HG03469 (cell line): ENCODE measurements around the gene QPRT.
"Not testable (repeated sequence)": the region's sequence is repeated elsewhere in the genome, so short reads cannot be mapped to it uniquely, and the experiment has no call there.

Experiments
- ATAC-seq: cut with Tn5 transposase; IDR thresholded peaks from one replicate; pipeline ENCODE4 v1.9.1; 2021; ENCODE audit warnings: mild to moderate bottlenecking, moderate library complexity, moderate number of reproducible peaks; ENCODE audit not compliant: unreplicated experiment

QPRT gene

GRCh38 chr16:29689490-29690351 lies 10.7 kb downstream of the QPRT start:
- ATAC-seq, result not testable (repeated sequence)

GRCh38 chr16:29692606-29693005 lies 13.6 kb downstream of the QPRT start:
- ATAC-seq, result not testable (repeated sequence)

- no peak for ATAC-seq
Observed at GRCh38 chr16:29694384-29695195, 15.6 kb downstream of the QPRT start.

- not testable (repeated sequence) for ATAC-seq
Observed at GRCh38 chr16:29695675-29696074, 16.7 kb downstream of the QPRT start.

- no peak for ATAC-seq
Observed at GRCh38 chr16:29696881-29697331, 17.9 kb downstream of the QPRT start.

GRCh38 chr16:29697391-29697790 lies 18.4 kb downstream of the QPRT start:
- no peak for ATAC-seq

- ATAC-seq, result no peak
Observed at GRCh38 chr16:29698042-29698441, 19.1 kb downstream of the QPRT start.

- ATAC-seq, result no peak
Observed at GRCh38 chr16:29698484-29699323, 19.7 kb downstream of the QPRT start.

GRCh38 chr16:29699324-29700219 lies 20.6 kb downstream of the QPRT start:
- ATAC-seq, result no peak

- no peak for ATAC-seq
Observed at GRCh38 chr16:29700253-29700987, 21.4 kb downstream of the QPRT start.

- ATAC-seq, result no peak
Observed at GRCh38 chr16:29701214-29701555, 22.2 kb downstream of the QPRT start.

- no peak for ATAC-seq
Observed at GRCh38 chr16:29702269-29702668, 23.3 kb downstream of the QPRT start.

- no peak for ATAC-seq
Observed at GRCh38 chr16:29705030-29705429, 26.1 kb downstream of the QPRT start.

GRCh38 chr16:29707160-29707559 lies 28.2 kb downstream of the QPRT start:
- not testable (repeated sequence) for ATAC-seq

GRCh38 chr16:29708917-29709600 lies 30.1 kb downstream of the QPRT start:
- no peak for ATAC-seq

GRCh38 chr16:29709657-29710056 lies 30.7 kb downstream of the QPRT start:
- not testable (repeated sequence) for ATAC-seq

- no peak for ATAC-seq
Observed at GRCh38 chr16:29710227-29711219, 31.5 kb downstream of the QPRT start.
